ENCODE results near the gene MRFAP1L1. TPM values are rescaled to one million over a fixed set of nuclear protein-coding genes. Genes with fewer than 3 reads are reported as not detected.
A peak's percentile ranks its signal among the peaks of the same experiment; 100 is the strongest.
"Not testable (repeated sequence)": the region's sequence is repeated elsewhere in the genome, so short reads cannot be mapped to it uniquely, and the experiment has no call there.

The MRFAP1L1 gene
- total RNA-seq, 4 donors from 2014 or later, result 56.9 to 99.9 (median 71.7) TPM

DNA sequence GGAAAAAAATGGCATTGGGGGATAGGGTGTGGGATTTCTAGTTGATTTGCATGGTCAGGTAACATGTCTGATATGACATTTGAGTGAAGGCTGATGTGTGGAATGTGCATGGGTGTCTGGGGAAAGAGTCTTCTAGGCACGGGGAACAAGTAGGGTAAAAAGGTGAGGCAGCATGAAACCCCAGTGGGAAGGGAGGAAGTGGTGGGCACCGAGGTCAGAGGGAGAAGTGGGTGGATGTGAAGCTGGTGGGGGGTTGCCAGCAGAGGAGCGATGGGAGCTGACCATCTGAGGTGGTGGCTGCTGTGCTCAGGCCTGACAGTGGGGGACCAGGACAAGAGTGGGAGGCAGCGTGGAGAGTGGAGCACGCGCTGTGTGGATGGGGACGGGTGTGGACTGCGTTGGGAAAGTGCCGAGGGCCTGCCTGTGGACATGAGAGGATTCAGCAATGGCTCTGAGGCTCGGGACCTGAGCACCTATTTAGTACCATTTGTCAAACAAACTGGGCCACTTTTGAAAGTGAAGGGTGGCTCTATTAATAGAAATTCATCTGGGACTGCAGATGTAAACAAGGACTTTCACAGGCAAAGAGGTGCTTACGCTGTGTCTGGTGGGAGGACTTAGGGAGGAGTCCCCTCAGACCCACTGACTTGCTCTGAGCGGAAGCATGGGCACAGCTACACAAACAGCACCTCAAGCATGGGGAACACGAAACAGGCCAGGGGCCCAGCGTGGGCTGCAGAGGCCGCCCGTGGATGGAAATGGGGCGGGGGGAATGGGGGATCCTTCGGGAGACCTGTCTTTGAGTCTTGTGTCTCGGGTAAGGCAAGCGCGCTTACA lies 32.7 kb downstream of the MRFAP1L1 start:
- no peak for DNase-seq
- H3K36me3 ChIP-seq, result no peaks in the 10 kb centered on the region
- no peaks in the 10 kb centered on the region for H3K9me3 ChIP-seq
- TF ChIP-seq, protein P1, sequence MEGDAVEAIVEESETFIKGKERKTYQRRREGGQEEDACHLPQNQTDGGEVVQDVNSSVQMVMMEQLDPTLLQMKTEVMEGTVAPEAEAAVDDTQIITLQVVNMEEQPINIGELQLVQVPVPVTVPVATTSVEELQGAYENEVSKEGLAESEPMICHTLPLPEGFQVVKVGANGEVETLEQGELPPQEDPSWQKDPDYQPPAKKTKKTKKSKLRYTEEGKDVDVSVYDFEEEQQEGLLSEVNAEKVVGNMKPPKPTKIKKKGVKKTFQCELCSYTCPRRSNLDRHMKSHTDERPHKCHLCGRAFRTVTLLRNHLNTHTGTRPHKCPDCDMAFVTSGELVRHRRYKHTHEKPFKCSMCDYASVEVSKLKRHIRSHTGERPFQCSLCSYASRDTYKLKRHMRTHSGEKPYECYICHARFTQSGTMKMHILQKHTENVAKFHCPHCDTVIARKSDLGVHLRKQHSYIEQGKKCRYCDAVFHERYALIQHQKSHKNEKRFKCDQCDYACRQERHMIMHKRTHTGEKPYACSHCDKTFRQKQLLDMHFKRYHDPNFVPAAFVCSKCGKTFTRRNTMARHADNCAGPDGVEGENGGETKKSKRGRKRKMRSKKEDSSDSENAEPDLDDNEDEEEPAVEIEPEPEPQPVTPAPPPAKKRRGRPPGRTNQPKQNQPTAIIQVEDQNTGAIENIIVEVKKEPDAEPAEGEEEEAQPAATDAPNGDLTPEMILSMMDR (IDR thresholded peaks at IDR 0.05), result no peak
- TF ChIP-seq POLR2A (IDR thresholded peaks at IDR 0.05), result no peak
- H3K4me1 ChIP-seq, result peaks cover 13 to 18% of the 10 kb centered on the region in 2 donors
- no peaks in the 10 kb centered on the region for H3K27me3 ChIP-seq
- no peak overlapping the region for H3K27ac ChIP-seq
- intact Hi-C loops (cut with DNase I; ENCODE audit: low total_unique reads), result no loop called here
- no peak overlapping the region for H3K4me3 ChIP-seq

DNA sequence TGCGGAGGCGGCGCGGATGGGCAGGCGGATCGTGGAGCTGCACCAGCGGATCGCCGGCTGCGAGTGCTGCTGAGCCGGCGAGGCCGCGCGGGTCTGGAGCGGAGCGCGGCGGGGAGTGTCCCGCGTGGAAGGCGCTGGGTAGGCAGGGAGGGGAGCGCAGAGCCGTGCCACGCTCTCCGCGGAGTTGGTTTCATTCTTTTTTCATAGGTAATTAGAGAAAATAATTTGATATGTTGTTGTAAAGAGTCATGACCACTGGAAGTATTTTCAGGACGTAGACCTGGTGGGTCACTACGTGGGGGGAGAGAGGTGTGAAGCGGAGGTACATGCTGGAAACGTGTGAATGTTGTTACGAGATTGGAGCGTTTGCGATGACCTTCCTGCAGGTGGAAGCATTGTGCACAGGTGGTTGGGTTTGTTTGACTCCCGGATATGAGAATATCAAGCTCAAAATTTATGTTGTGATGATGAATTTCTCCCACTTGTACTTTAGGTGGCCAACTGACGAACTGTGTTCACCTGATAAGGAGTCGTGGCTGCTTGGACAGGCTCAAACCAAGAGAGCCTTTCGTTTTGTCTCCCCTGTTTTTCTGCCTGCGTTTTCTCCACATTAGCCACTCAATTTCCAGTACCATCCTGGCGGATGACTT lies 35.0 kb downstream of the MRFAP1L1 start:
- Histone ChIP-seq H3K4me3 (peak overlapping the region; percentile 46 to 89), H3K4me1 (peaks cover 13 to 18% of the 10 kb centered on the region in 2 donors), H3K36me3 (no peaks in the 10 kb centered on the region), H3K27me3 (no peaks in the 10 kb centered on the region), H3K9me3 (no peaks in the 10 kb centered on the region), H3K27ac (peak overlapping the region; percentile 85 to 88)
- intact Hi-C loops (cut with DNase I; ENCODE audit: low total_unique reads), result no loop called here
- no peak for TF ChIP-seq POLR2A (IDR thresholded peaks at IDR 0.05)
- TF ChIP-seq, protein P1 (IDR thresholded peaks at IDR 0.05), result peak in 1 of 4 experiments; percentile 21
- DNase-seq, result no peak

DNA sequence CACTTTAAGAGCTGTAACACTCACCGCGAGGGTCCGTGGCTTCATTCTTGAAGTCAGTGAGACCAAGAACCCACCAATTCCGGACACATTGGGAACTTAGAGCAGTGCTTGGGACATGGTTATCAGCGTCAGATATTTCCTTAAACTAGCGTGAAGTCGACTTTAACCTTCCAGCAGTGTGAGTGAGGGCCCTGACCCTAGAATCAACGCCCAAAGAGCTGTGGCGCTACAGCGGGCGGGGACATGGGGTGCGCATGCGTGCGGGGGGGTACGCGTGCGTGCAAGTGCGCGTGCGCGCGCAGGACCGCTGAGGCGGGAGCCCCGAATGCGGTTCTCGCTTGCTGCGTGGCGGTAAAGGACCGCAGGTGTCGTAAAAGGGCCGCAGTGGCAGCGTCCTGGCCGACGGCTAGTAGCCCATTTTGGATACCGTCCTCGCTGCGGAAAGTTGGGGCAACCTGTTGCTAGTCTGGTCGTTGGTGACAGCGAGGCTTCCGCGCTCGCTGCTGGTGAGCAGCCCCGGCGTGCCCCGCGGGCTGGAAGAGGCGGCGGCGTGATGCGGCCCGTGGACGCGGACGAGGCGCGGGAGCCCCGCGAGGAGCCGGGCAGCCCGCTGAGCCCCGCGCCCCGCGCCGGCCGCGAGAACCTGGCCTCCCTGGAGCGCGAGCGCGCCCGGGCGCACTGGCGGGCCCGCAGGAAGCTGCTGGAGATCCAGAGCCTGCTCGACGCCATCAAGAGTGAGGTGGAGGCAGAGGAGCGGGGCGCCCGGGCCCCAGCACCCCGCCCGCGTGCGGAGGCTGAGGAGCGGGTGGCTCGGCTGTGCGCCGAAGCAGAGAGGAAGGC lies 35.8 kb downstream of the MRFAP1L1 start:
- H3K4me1 ChIP-seq, result peaks cover 13 to 18% of the 10 kb centered on the region in 2 donors
- intact Hi-C loops (cut with DNase I; ENCODE audit: low total_unique reads), result no loop called here
- H3K27ac ChIP-seq, result peak overlapping the region; percentile 85 to 88
- no peaks in the 10 kb centered on the region for H3K9me3 ChIP-seq
- H3K27me3 ChIP-seq, result no peaks in the 10 kb centered on the region
- H3K36me3 ChIP-seq, result no peaks in the 10 kb centered on the region
- DNase-seq, result peak; percentile 95
- H3K4me3 ChIP-seq, result peak overlapping the region; percentile 46 to 89
- TF ChIP-seq, protein P1 (IDR thresholded peaks at IDR 0.05), result peak in 2 of 4 experiments; percentile 1 to 18
- TF ChIP-seq POLR2A (IDR thresholded peaks at IDR 0.05), result peak; percentile 63 to 86

DNA sequence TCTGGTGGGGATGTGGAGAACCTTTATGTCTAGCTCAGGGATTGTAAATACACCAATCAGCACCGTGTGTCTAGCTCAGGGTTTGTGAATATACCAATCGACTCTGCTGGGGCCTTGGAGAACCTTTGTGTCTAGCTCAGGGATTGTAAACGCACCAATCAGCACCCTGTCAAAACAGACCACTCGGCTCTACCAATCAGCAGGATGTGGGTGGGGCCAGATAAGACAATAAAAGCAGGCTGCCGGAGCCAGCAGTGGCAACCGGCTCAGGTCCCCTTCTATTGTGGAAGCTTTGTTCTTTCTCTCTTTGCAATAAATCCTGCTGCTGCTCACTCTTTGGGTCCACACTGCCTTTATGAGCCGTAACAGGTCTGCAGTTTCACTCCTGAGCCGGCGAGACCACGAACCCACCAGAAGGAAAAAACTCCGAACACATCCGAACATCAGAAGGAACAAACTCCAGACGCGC lies 36.4 kb downstream of the MRFAP1L1 start:
- intact Hi-C loops (cut with DNase I; ENCODE audit: low total_unique reads); H3K9me3 ChIP-seq; H3K36me3 ChIP-seq; H3K27me3 ChIP-seq: not testable (repeated sequence)
- Histone ChIP-seq H3K27ac (peak overlapping the region; percentile 85 to 88), H3K4me1 (peaks cover 13 to 18% of the 10 kb centered on the region in 2 donors), H3K4me3 (peak overlapping the region; percentile 46 to 89)
- peak in 1 of 2 donors; percentile 25 for DNase-seq

DNA sequence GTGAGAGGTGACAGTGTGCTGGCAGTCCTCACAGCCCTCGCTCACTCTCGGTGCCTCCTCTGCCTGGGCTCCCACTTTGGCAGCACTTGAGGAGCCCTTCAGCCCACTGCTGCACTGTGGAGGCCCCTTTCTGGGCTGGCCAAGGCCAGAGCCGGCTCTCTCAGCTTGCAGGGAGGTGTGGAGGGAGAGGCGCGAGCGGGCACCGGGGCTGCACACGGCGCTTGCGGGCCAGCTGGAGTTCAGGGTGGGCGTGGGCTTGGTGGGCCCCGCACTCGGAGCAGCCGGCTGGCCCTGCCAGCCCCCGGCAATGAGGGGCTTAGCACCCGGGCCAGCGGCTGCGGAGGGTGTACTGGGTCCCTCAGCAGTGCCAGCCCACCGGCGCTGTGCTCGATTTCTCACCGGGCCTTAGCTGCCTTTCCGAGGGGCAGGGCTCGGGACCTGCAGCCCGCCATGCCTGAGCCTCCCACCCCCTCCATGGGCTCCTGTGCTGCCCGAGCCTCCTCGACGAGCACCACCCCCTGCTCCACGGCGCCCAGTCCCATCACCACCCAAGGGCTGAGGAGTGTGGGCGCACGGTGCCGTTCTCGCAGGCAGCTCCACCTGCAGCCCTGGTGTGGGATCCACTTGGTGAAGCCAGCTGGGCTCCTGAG lies 37.0 kb downstream of the MRFAP1L1 start:
- intact Hi-C loops (cut with DNase I; ENCODE audit: low total_unique reads); DNase-seq; H3K9me3 ChIP-seq; H3K4me3 ChIP-seq; H3K36me3 ChIP-seq; H3K27me3 ChIP-seq: not testable (repeated sequence)
- peak overlapping the region in 1 of 2 donors; percentile 88 for H3K27ac ChIP-seq
- peaks cover 13 to 18% of the 10 kb centered on the region in 2 donors for H3K4me1 ChIP-seq

Measured in uterus (tissue), 4 donors.